GM18519 (cell line): ENCODE measurements around the gene TEAD3.

Experiments used
- ATAC-seq: cut with Tn5 transposase; IDR thresholded peaks from one replicate; pipeline ENCODE4 v1.9.1; 2021; ENCODE audit warnings: mild to moderate bottlenecking, moderate library complexity; ENCODE audit not compliant: unreplicated experiment, low FRiP score

Gene TEAD3

GRCh38 chr6:35514587-35514986, 17.7 kb upstream of the TEAD3 start:
- no peak for ATAC-seq

GRCh38 chr6:35512740-35513139, 15.9 kb upstream of the TEAD3 start, which contains the start of gene TULP1:
TSS of gene TULP1 (minus strand) at chr6:35512896. CDS start at chr6:35512858, 38 bp downstream.
- no peak for ATAC-seq

- no peak for ATAC-seq
Measured at GRCh38 chr6:35512006-35512405, 15.1 kb upstream of the TEAD3 start.

GRCh38 chr6:35511562-35511941, 14.7 kb upstream of the TEAD3 start:
- ATAC-seq, result no peak

GRCh38 chr6:35510916-35511561, 14.2 kb upstream of the TEAD3 start:
- ATAC-seq, result no peak

GRCh38 chr6:35508542-35508941, 11.7 kb upstream of the TEAD3 start:
- no peak for ATAC-seq

- ATAC-seq, result no peak
Measured at GRCh38 chr6:35508027-35508426, 11.1 kb upstream of the TEAD3 start.

- ATAC-seq, result no peak
Measured at GRCh38 chr6:35507221-35507620, 10.3 kb upstream of the TEAD3 start.

- ATAC-seq, result no peak
Measured at GRCh38 chr6:35506536-35506935, 9.7 kb upstream of the TEAD3 start.

GRCh38 chr6:35505999-35506412, 9.1 kb upstream of the TEAD3 start:
- ATAC-seq, result no peak

- ATAC-seq, result no peak
Measured at GRCh38 chr6:35503534-35503933, 6.7 kb upstream of the TEAD3 start.

- ATAC-seq, result no peak
Measured at GRCh38 chr6:35501784-35502183, 4.9 kb upstream of the TEAD3 start.

- ATAC-seq, result no peak
Measured at GRCh38 chr6:35500782-35501181, 3.9 kb upstream of the TEAD3 start.

- no peak for ATAC-seq
Measured at GRCh38 chr6:35499372-35499771, 2.5 kb upstream of the TEAD3 start.

- ATAC-seq, result no peak
Measured at GRCh38 chr6:35498422-35499067, 1.7 kb upstream of the TEAD3 start.

- no peak for ATAC-seq
Measured at GRCh38 chr6:35497571-35498421, 917 bp upstream of the TEAD3 start.

- ATAC-seq, result no peak
Measured at GRCh38 chr6:35496036-35496840, 641 bp downstream of the TEAD3 start.

- ATAC-seq, result no peak
Measured at GRCh38 chr6:35495258-35496035, 1.4 kb downstream of the TEAD3 start.

- ATAC-seq, result no peak
Measured at GRCh38 chr6:35494161-35494563, 2.7 kb downstream of the TEAD3 start.
